Stimulated activated CD4-positive, alpha-beta T cell treated with anti-CD3 and anti-CD28 coated beads, Interleukin-15, amount 100 ng/mL, for 1 hour (primary cell): ENCODE measurements around the gene GSK3B.
"Not testable (repeated sequence)": the region's sequence is repeated elsewhere in the genome, so short reads cannot be mapped to it uniquely, and the experiment has no call there.

ENCODE experiments used
- DNase-seq, 2 donors: peaks; one replicate each; pipeline ENCODE4 v3.0.0-alpha.2; 2020; ENCODE audit warnings: low read depth in 1 of 2, low spot score in 1 of 2

The GSK3B gene

GRCh38 chr3:119945291-119945690, 149.0 kb downstream of the GSK3B start:
- DNase-seq: no peak

GRCh38 chr3:119944091-119944490, 150.2 kb downstream of the GSK3B start:
- DNase-seq: no peak

DNA sequence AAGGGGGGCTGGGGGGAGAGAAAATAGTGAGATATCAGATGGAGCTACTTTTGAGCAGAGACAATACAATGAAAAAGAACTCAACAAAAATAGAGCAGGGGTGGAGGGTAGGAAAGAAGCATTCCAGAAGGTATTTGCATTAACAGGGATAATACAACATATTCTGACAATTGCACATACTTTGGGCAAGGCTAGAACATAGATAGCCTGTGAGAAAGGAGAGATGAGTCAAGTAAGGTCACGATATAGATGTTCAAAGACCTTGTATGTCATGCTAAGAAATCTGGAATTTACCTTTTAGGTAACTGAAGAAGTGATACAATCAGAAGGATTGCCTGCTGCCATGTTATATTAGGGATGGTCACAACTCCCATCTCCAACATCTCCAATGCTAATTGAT, 155.2 kb downstream of the GSK3B start:
- DNase-seq: no peak

DNA sequence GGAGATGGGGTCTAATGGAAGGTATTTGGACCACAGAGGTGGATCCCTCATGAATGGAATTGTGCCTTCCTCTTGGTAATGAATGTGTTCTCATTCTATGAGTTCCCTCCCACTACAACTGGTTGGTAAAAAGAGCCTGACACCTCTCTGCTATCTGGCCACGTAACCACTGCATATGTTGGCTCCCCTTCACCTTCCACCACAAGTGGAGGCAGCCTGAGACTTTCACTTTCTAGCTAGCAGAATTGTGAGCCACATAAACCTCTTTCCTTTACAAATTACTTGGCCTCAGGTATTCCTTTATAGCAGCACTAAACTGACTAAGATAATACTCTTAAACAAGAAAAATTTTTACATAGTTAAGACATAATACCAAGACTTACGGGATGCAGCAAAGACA, 157.0 kb downstream of the GSK3B start:
- DNase-seq: no peak

DNA sequence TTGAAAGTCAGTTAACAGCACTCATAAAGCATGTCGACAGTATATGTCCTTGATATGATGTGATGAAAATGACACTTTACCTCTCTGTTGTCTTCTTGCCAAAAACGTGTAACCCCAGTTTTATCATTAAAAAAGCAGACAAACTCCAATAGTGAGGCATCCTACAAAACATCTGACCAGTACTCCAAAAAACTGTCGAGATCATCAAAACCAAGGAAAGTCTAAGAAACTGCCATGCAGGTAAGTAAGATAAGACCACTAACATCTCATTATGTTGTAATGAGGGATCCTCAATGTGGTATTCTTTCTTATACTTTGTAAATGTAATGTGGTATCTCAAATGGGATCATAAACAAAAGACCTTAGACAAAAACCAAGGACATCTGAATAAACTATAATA, 160.0 kb downstream of the GSK3B start:
- no peak for DNase-seq

- DNase-seq: no peak
These were observed 161.0 kb downstream of the GSK3B start for GRCh38 chr3:119933207-119933606.

GRCh38 chr3:119930286-119930685, 164.0 kb downstream of the GSK3B start:
- no peak for DNase-seq

DNA sequence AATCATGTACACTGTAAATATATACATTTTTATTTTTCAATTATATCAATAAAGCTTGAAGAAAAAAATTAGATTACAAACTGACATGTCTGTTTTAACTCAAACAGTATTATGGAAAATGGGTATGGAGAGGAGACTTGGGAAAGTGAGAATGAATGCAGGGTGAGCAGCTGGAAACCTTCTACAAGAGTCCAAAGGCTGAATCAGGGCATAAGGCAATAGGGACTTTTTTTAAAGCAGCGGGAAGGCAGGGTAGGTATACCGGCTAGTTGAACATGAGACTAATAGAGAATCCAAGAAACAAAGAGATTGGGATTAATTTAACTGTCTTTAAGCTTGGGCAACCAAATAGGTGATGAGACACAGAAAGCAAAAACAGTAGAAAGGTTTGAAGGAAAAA, 167.1 kb downstream of the GSK3B start:
- no peak for DNase-seq

DNA sequence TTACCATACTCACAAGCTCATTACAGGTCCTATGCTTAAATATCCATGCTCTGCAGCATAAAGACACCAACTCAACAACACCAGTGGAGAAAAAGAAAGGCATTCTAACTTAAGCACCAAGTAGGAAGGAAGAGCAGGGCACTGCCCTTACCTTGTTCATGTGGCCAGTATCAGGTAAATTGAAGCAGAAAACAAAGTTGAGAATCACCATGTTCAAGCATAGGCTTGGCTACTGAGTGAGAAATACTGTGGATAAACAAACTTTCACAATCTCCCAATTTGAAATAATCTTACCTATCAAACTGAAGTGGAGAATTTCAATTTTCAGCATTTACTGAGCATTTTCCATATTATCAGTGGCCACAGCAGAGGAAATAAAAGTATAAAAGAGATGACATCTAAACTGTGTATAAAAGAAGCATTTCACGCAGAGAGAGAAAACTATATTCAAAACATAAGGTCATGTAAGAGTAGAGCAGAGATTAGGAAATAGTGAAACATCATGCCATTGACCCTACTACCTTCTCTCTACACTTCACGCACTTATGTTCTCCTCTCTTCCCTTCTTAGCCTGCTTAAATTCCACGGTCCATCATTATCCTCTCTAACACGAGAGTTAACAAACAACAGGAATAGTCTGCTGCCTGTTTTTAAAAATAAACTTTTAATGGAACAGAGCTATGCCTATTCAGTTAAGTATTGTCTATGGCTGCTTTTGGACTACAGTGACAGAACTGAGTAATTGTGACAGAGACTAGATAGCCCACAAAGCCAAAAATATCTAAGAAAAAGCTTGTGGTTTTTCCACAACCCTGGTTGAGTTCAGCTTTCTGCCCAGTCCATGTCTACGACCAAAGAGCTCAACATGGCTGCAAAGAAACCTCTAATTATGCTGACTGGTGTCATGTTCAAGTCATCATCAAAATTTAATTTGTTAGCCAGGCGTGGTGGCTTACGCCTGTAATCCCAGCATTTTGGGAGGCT, 169.8 kb downstream of the GSK3B start:
- no peak for DNase-seq

GRCh38 chr3:119918992-119919933, 175.0 kb downstream of the GSK3B start:
- no peak for DNase-seq

- no peak for DNase-seq
These were observed 181.2 kb downstream of the GSK3B start for GRCh38 chr3:119913021-119913420.

- no peak for DNase-seq
These were observed 182.0 kb downstream of the GSK3B start for GRCh38 chr3:119912220-119912619.

DNA sequence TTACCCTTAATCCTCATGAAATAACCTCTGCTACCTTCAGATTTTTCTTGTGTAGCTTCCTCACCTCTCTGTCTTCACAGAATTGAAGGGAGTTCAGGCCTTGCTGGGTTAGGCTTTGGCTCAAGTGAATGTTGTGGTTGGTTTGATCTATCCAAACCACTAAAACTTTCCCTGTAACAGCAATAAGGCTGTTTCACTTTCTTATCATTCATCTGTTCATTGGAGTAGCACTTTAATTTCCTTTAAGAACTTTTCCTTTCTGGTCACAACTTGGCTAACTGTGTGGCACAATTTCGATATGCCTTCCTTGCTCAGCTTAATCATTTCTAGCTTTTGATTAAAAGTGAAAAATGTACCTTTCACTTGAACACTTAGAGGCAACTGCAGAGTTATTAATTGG, 182.5 kb downstream of the GSK3B start:
- DNase-seq: no peak

DNA sequence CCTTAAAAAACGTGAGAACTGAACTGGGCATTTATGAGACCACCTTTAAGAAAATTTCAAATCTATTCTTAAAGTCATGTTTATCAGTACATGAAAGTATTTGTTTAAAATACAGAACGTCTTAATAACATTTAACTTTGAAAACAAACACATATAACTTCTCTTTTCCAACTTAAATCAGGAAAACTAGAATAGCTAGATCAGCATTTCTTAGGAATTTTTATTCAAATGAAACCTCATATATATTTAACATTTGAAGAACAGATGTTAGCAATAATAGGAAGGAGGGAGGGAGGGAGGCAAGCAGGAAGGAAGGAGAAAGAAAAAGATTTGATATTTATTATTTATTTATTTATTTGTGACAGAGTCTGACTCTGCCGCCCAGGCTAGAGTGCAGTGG, 192.2 kb downstream of the GSK3B start:
- DNase-seq: no peak

DNA sequence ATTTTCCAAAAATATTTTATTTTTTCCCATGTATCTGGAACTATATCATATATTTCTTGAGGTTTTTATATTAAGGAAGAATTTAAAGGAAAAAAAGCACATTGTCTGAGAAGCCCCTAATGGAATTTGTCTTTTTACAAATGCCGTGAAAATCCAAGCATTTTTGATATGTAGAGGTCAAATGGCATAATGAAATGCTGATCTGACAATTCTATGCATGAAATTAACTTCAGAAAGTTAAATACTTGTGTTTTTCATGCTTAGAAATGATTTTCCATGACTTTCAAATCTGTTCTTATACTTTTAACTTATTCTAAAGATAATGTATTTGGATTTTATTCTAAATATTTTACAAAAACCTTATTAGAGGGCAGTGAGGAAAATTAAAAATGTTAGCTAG, 193.1 kb downstream of the GSK3B start:
- DNase-seq: no peak

- DNase-seq: no peak
These were observed 195.1 kb downstream of the GSK3B start for GRCh38 chr3:119899192-119899511.

GRCh38 chr3:119898478-119899191, 195.6 kb downstream of the GSK3B start:
- DNase-seq: no peak

GRCh38 chr3:119894195-119894594, 200.1 kb downstream of the GSK3B start:
- DNase-seq: no peak

GRCh38 chr3:119893769-119894168, 200.5 kb downstream of the GSK3B start:
- no peak for DNase-seq

DNA sequence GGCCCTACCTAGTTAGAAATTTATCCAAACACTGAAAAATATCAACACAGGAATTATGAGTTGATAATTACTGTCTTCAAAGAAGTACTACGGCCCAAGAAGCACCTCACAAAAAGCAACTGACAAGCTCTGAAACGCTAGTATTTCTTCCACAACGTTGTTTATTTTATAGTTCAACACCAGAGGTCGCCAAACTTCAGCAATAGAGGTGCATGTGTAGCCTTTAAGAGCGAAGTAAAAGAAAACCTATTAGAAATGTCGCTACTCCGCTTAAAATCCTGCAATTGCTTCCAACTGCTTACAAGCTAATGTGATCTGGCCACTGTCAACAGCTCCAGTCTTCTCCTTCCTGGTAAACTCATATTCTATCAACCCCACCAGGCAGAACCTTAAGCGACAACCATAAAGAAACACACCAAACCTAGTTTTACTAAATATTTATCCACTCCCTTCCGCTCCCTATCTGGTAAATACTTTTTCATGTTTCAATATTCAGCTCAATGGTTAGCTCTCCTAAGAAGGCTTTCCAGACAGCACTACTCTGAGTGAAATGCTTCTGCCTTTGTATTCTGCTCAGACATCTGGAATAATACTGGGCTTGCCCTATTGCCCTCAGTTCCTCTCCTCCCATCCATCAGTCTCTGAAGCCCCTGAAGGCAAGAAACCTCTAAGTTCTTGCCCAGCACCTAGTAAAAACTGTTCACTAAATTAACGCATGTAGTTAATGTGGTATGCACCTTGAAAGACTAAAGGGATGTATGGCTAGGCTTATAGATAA, 202.1 kb downstream of the GSK3B start:
- no peak for DNase-seq

GRCh38 chr3:119888681-119889080, 205.6 kb downstream of the GSK3B start:
- not testable (repeated sequence) for DNase-seq
